ENCODE results near the gene TRIM62. TPM values are rescaled to one million over a fixed set of nuclear protein-coding genes. Genes with fewer than 3 reads are reported as not detected.

The TRIM62 gene
- total RNA-seq, 1 experiment from 2014 or later = 6.9 TPM

GRCh38 chr1:33143698-33144097 is 38.1 kb downstream of the TRIM62 start:
- Histone ChIP-seq H3K27ac (ENCODE audit: insufficient read length, low read depth, low read length) (no peak overlapping the region), H2BK20ac (ENCODE audit: low read depth, low read length, poor library complexity, severe bottlenecking) (no peak overlapping the region), H2BK15ac (ENCODE audit: low read depth, low read length) (no peak overlapping the region), H4K20me1 (ENCODE audit: control insufficient read depth, insufficient read depth, insufficient read length) (no peaks in the 10 kb centered on the region), H3K23me2 (ENCODE audit: insufficient read length, low read depth, low read length, poor library complexity, severe bottlenecking) (no peaks in the 10 kb centered on the region), H3K18ac (ENCODE audit: insufficient read length, low read depth, low read length) (no peak overlapping the region), H3K23ac (ENCODE audit: insufficient read length, low read depth, low read length) (no peak overlapping the region), H3K4me2 (ENCODE audit: insufficient read depth, insufficient read length, low read length) (no peak overlapping the region), H3K79me2 (ENCODE audit: insufficient read depth, low read length) (no peaks in the 10 kb centered on the region), H3K56ac (ENCODE audit: insufficient read length, low read depth, low read length) (no peak overlapping the region), H3K4ac (ENCODE audit: low read depth, low read length) (no peak overlapping the region), H3K9ac (ENCODE audit: extremely low read depth, insufficient read length, low read length) (no peak overlapping the region), H3K9me3 (ENCODE audit: control insufficient read depth, low read depth, low read length) (no peaks in the 10 kb centered on the region), H3K14ac (ENCODE audit: insufficient read depth, low read length) (0 out of 2 replicates have a peak overlapping the region, but pooled peaks have one; percentile 13), H2AFZ (ENCODE audit: low read length) (no peak overlapping the region), H4K91ac (ENCODE audit: insufficient read length, low read depth, low read length) (no peak overlapping the region), H3K27me3 (ENCODE audit: insufficient read depth, low read length) (0 out of 2 replicates have a peak, but pooled peaks cover 3% of the 10 kb centered on the region), H4K5ac (ENCODE audit: insufficient read length, low read depth, low read length) (no peak overlapping the region), H4K8ac (replicated peaks; ENCODE audit: insufficient read length, low read depth, low read length) (no peak overlapping the region), H3K79me1 (ENCODE audit: insufficient read depth, low read depth, low read length, poor library complexity, severe bottlenecking) (no peaks in the 10 kb centered on the region), H3T11ph (ENCODE audit: low read length) (no peak overlapping the region), H2BK5ac (ENCODE audit: insufficient read length, low read length) (no peak overlapping the region), H2BK120ac (ENCODE audit: low read depth, low read length, poor library complexity, severe bottlenecking) (no peak overlapping the region), H2AK5ac (ENCODE audit: insufficient read length, low read length) (no peak overlapping the region), H3K4me1 (ENCODE audit: insufficient read depth, low read length) (peaks cover 14% of the 10 kb centered on the region; the same call in 1 of the 2 replicates), H2BK12ac (ENCODE audit: insufficient read length, low read depth, low read length) (no peak overlapping the region)
- H3K36me3 Mint-ChIP-seq (ENCODE audit: insufficient read depth in 1 of 3, low read depth in 3 of 3) = peaks cover 0 to 8% (median 6%) of the 10 kb centered on the region in 3 experiments; a peak in 3 of 7 replicates
- no peak for TF ChIP-seq CTCF (conservative IDR thresholded peaks at IDR 0.05)
- H3K4me1 Mint-ChIP-seq = peaks cover 37 to 45% of the 10 kb centered on the region in 2 experiments
- no peak overlapping the region for H3K4me3 Mint-ChIP-seq
- no CpG with 5 or more reads among the region's 2 CpGs for WGBS (ENCODE audit: extremely low coverage, insufficient read length, low lambda C conversion rate)
- no peaks in the 10 kb centered on the region for H3K9me3 Mint-ChIP-seq
- DNase-seq = no peak
- H3K27me3 Mint-ChIP-seq (ENCODE audit: low read depth) = peaks cover 1% of the 10 kb centered on the region; the same call in 1 of the 2 replicates
- H3K27ac Mint-ChIP-seq = peak overlapping the region in 1 of 3 experiments; percentile 34; a peak in 2 of 7 replicates

Measured in H9 (cell line).